HepG2 (cell line): ENCODE data around the gene CPNE1. TPM values are rescaled to one million over a fixed set of nuclear protein-coding genes. Genes with fewer than 3 reads are reported as not detected.
A peak's percentile ranks its signal among the peaks of the same experiment; 100 is the strongest.

Source experiments
- ATAC-seq: fragments of 200-7000 bp; cut with Tn5 transposase; 3 replicates; pipeline ENCODE4 v1.9.1; 2020; ENCODE audit warnings: mild to moderate bottlenecking, moderate library complexity
- BruUV-seq: library from RNA; stranded (reverse); fragments of 400-500 nt; replicated peaks from 2 replicates; lab custom pipeline; 2021; lab: Mats Ljungman, UMichigan
- CTCF ChIA-PET: fragments of 300-600 bp; formaldehyde crosslinking; extraction: SDS; loops from one replicate; lab custom pipeline; 2021; ENCODE audit warnings: low total read pairs, inconsistent platforms, low intra/inter-chr PET ratio; lab: Yijun Ruan, JAX
- POLR2A ChIA-PET: fragments of 350-600 bp; sonication (Branson Sonifier 250); formaldehyde crosslinking; loops from one replicate; lab custom pipeline; 2020; ENCODE audit warnings: antibody characterized with exemption, inconsistent platforms; lab: Yijun Ruan, JAX
- DNase-seq: peaks from one replicate; pipeline ENCODE4 v3.0.0-alpha.2; 2015; ENCODE audit warnings: low spot score
- FAIRE-seq: peaks from 3 replicates; lab custom pipeline; 2011; peaks lifted over from hg19 to GRCh38; lab: Jason Lieb, UNC
- H2AFZ ChIP-seq: one replicate; pipeline ENCODE4 v1.6.1; 2011; ENCODE audit warnings: low read length, inconsistent platforms
- H3K27ac ChIP-seq: fragments of 300-600 bp; 3 replicates; pipeline ENCODE4 v1.8.0; 2011; ENCODE audit warnings: mixed run types, mild to moderate bottlenecking, mixed read lengths, low read length, inconsistent platforms; ENCODE audit not compliant: insufficient read depth; ENCODE audit errors: extremely low read length
- H3K27me3 ChIP-seq, 2 experiments: fragments of 200-600 bp in 1 of 2; 2 replicates in 1 of 2; 3 replicates in 1 of 2; pipeline versions ENCODE4 v1.6.0 to v1.8.0; 2011; ENCODE audit warnings: low read length in 2 of 2, mild to moderate bottlenecking in 2 of 2, moderate library complexity in 2 of 2, inconsistent platforms in 1 of 2; ENCODE audit not compliant: insufficient read depth in 2 of 2, control insufficient read depth in 1 of 2
- H3K36me3 ChIP-seq, 2 experiments: fragments of 200-600 bp in 1 of 2; replicated peaks in 1 of 2; 2 replicates in 1 of 2; 3 replicates in 1 of 2; pipeline versions ENCODE4 v1.5.1 to v1.8.0; 2011; ENCODE audit warnings: low read length in 2 of 2, inconsistent platforms in 1 of 2; ENCODE audit not compliant: insufficient read depth in 2 of 2, control insufficient read depth in 1 of 2
- H3K4me1 ChIP-seq: 2 replicates; pipeline ENCODE4 v1.5.1; 2012; ENCODE audit warnings: low read length, inconsistent platforms; ENCODE audit not compliant: insufficient read depth
- H3K4me2 ChIP-seq: 2 replicates; pipeline ENCODE4 v1.6.0; 2011; ENCODE audit warnings: low read depth, low read length, inconsistent platforms
- H3K4me3 ChIP-seq, 3 experiments: fragments of 200-600 bp in 1 of 3; sonication (generic), shearing (Covaris generic) in 1 of 3; replicated peaks in 1 of 3; 2 replicates each; pipeline ENCODE4 v1.5.1; 2011 to 2016; ENCODE audit warnings: low read length in 3 of 3, inconsistent platforms in 2 of 3, low read depth in 2 of 3, mild to moderate bottlenecking in 2 of 3, control low read depth in 1 of 3, mixed read lengths in 1 of 3; ENCODE audit not compliant: insufficient read depth in 1 of 3
- H3K79me2 ChIP-seq: one replicate; pipeline ENCODE4 v1.6.1; 2011; ENCODE audit warnings: low read length, inconsistent platforms; ENCODE audit not compliant: insufficient read depth
- H3K9ac ChIP-seq: 2 replicates; pipeline ENCODE4 v1.6.0; 2011; ENCODE audit warnings: mild to moderate bottlenecking, low read depth, low read length, inconsistent platforms; ENCODE audit not compliant: insufficient read depth
- H3K9me3 ChIP-seq: 2 replicates; pipeline ENCODE4 v1.5.1; 2012; ENCODE audit warnings: mild to moderate bottlenecking, low read length
- H4K20me1 ChIP-seq: 2 replicates; pipeline ENCODE4 v1.6.0; 2011; ENCODE audit warnings: inconsistent platforms, mild to moderate bottlenecking, low read length, moderate library complexity; ENCODE audit not compliant: insufficient read depth
- CHCHD3 ChIP-seq: sonication (generic); formaldehyde crosslinking; IDR thresholded peaks from 2 replicates; pipeline ENCODE4 v1.8.0; 2022; ENCODE audit warnings: mild to moderate bottlenecking, missing genetic modification reagents, moderate library complexity
- FOXP1 ChIP-seq, 2 experiments: fragments of 450-650 bp in 1 of 2; IDR thresholded peaks; 2 replicates each; pipeline ENCODE4 v1.6.1; 2017 to 2018; ENCODE audit warnings: antibody characterized with exemption in 1 of 2
- GATA4 ChIP-seq: sonication (generic); IDR thresholded peaks from 2 replicates; pipeline ENCODE4 v1.6.1; 2016; ENCODE audit warnings: antibody characterized with exemption, low read depth, borderline replicate concordance
- GZF1 ChIP-seq: sonication (generic); formaldehyde crosslinking; IDR thresholded peaks from 2 replicates; pipeline ENCODE4 v1.5.1; 2020; ENCODE audit warnings: mild to moderate bottlenecking, missing genetic modification reagents
- IRF2 ChIP-seq: IDR thresholded peaks from 2 replicates; pipeline ENCODE4 v1.6.1; 2018; ENCODE audit warnings: missing genetic modification reagents, missing compliant biosample characterization
- KMT2B ChIP-seq: IDR thresholded peaks from 2 replicates; pipeline ENCODE4 v1.6.1; 2016; ENCODE audit warnings: missing genetic modification reagents, missing compliant biosample characterization
- MAF1 ChIP-seq: sonication (generic); formaldehyde crosslinking; IDR thresholded peaks from 2 replicates; pipeline ENCODE4 v1.5.0; 2020; ENCODE audit warnings: missing genetic modification reagents, borderline replicate concordance
- MAZ ChIP-seq, 2 experiments: sonication (generic) in 1 of 2; formaldehyde crosslinking in 1 of 2; IDR thresholded peaks; 2 replicates each; pipeline versions ENCODE4 v1.5.0 to v1.6.1; 2012 to 2020; ENCODE audit warnings: low read depth in 2 of 2, mild to moderate bottlenecking in 2 of 2, borderline replicate concordance in 1 of 2, improper control_type of control experiment in 1 of 2, low read length in 1 of 2, missing genetic modification reagents in 1 of 2, moderate library complexity in 1 of 2
- MED1 ChIP-seq: sonication (generic); formaldehyde crosslinking; IDR thresholded peaks from 2 replicates; pipeline ENCODE4 v1.4.0; 2020; ENCODE audit warnings: missing genetic modification reagents
- MEF2D ChIP-seq: sonication (generic); formaldehyde crosslinking; IDR thresholded peaks from 2 replicates; pipeline ENCODE4 v1.5.1; 2020; ENCODE audit warnings: mild to moderate bottlenecking, missing genetic modification reagents
- PAF1 ChIP-seq: IDR thresholded peaks from 2 replicates; pipeline ENCODE4 v1.6.1; 2016; ENCODE audit warnings: missing genetic modification reagents, missing compliant biosample characterization
- RXRB ChIP-seq: IDR thresholded peaks from 2 replicates; pipeline ENCODE4 v1.6.1; 2016; ENCODE audit warnings: borderline replicate concordance, missing genetic modification reagents, missing compliant biosample characterization
- U2AF2 ChIP-seq: fragments of 200-400 bp; formaldehyde crosslinking; IDR thresholded peaks from 2 replicates; pipeline ENCODE4 v1.6.1; 2017; ENCODE audit warnings: low read depth, mild to moderate bottlenecking, low read length
- ZNF382 ChIP-seq: sonication (generic); formaldehyde crosslinking; IDR thresholded peaks from 2 replicates; pipeline ENCODE4 v1.5.0; 2020; ENCODE audit warnings: missing genetic modification reagents, mild to moderate bottlenecking, borderline replicate concordance
- ZNF432 ChIP-seq: sonication (generic); formaldehyde crosslinking; IDR thresholded peaks from 2 replicates; pipeline ENCODE4 v1.5.0; 2020; ENCODE audit warnings: missing genetic modification reagents, mild to moderate bottlenecking, borderline replicate concordance
- ZNF572 ChIP-seq: sonication (generic); formaldehyde crosslinking; IDR thresholded peaks from 2 replicates; pipeline ENCODE4 v1.5.1; 2020; ENCODE audit warnings: mild to moderate bottlenecking, missing genetic modification reagents
- ZNF589 ChIP-seq: sonication (generic); formaldehyde crosslinking; conservative IDR thresholded peaks from 2 replicates; pipeline ENCODE4 v1.8.0; 2022; ENCODE audit warnings: mild to moderate bottlenecking, moderate library complexity, missing genetic modification reagents
- ZNF83 ChIP-seq: sonication (generic); formaldehyde crosslinking; IDR thresholded peaks from 2 replicates; pipeline ENCODE4 v1.4.0; 2020; ENCODE audit warnings: missing genetic modification reagents, mild to moderate bottlenecking, borderline replicate concordance
- WGBS: methylation state at CpG from one replicate; pipeline ENCODE4 v1.1.6; 2017; ENCODE audit warnings: low lambda C conversion rate; 5-methylcytosine and 5-hydroxymethylcytosine counted together
- in situ Hi-C: cut with HindIII; loops from 2 replicates; pipeline ENCODE4 v1.10.0; 2017; ENCODE audit warnings: low pct_unique_long_range_greater_than_20kb; ENCODE audit not compliant: extremely low pct_ligation_motif_present
- intact Hi-C: fragments of 100-400 bp; cut with micrococcal nuclease; formaldehyde crosslinking; loops from one replicate; pipeline ENCODE4 v1.10.0; 2022; ENCODE audit not compliant: unreplicated experiment
- polyA plus RNA-seq, 8 experiments: library from polyadenylated mRNA; depleted of rRNA in 3 of 8; stranded (reverse) in 7 of 8; unstranded in 1 of 8; fragments of >200 nt; fragmentation: Illumina TruSeq in 4 of 8; extraction: Trizol in 4 of 8; gene quantifications; 2 replicates each; pipeline versions ENCODE4 v1.2.1 to v1.2.3, GENCODE V29; 2011 to 2016; ENCODE audit warnings: low read depth in 4 of 8, missing spikeins in 1 of 8, mixed read lengths in 1 of 8; ENCODE audit not compliant: insufficient read depth in 1 of 8
- total RNA-seq, 5 experiments: library from RNA; depleted of rRNA; stranded (reverse); fragments of >200 nt; fragmentation: Illumina TruSeq; extraction: Trizol; gene quantifications; 2 replicates each; pipeline ENCODE4 v1.2.3, GENCODE V29; 2016; ENCODE audit warnings: low read depth in 1 of 5
- TF ChIP-seq, protein P1 (sequence below): IDR thresholded peaks from 2 replicates; pipeline ENCODE4 v1.6.1; 2016; ENCODE audit warnings: missing compliant biosample characterization, missing genetic modification reagents, borderline replicate concordance

CPNE1 gene
- total and polyA plus RNA-seq, 2 of the 13 experiments (the other 11 are each of a cell fraction or from before 2014, with no cell fraction given): 408 to 431 TPM

DNA sequence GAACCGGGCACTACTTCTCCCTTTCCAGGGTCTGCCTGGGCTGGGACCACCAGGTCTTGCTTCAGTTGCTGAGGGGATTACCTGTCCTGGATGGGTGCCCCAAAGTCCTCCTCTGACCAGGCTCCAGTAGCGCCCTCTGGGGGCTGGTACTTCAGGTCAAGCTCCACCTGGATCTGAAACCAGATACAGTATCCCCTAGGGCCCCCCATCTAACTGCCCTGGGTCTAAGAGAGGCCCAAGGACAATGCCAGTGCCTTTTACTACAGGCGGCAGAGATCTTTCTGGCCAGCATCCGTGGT is 60.3 kb downstream of the CPNE1 start (continued):
- TF ChIP-seq MAZ (IDR thresholded peaks at IDR 0.05; ENCODE audit: borderline replicate concordance, low read depth, low read length) (no peak), MAZ (CRISPR knock-in tag; IDR thresholded peaks at IDR 0.05; ENCODE audit: low read depth) (no peak), ZNF432 (CRISPR knock-in tag) (no peak), GZF1 (CRISPR knock-in tag) (no peak), MED1 (no peak), ZNF382 (no peak), PAF1 (CRISPR knock-in tag) (no peak)
- TF ChIP-seq, protein P1, sequence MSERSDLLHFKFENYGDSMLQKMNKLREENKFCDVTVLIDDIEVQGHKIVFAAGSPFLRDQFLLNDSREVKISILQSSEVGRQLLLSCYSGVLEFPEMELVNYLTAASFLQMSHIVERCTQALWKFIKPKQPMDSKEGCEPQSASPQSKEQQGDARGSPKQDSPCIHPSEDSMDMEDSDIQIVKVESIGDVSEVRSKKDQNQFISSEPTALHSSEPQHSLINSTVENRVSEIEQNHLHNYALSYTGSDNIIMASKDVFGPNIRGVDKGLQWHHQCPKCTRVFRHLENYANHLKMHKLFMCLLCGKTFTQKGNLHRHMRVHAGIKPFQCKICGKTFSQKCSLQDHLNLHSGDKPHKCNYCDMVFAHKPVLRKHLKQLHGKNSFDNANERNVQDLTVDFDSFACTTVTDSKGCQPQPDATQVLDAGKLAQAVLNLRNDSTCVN (CRISPR knock-in tag): no peak

- WGBS: 41% methylated on average over 11 of the region's 11 CpGs
- BruUV-seq: no TSS peak
- Histone ChIP-seq H3K27me3 (peaks cover 3 to 23% of the 10 kb centered on the region in 2 experiments; a peak in 4 of 5 replicates), H3K9ac (no peak overlapping the region), H3K27ac (no peak overlapping the region), H3K36me3 (no peaks in the 10 kb centered on the region), H4K20me1 (no peaks in the 10 kb centered on the region), H3K4me3 (no peak overlapping the region), H3K4me2 (0 out of 2 replicates have a peak overlapping the region, but pooled peaks have one; percentile 18), H3K4me1 (peaks cover 25% of the 10 kb centered on the region), H3K79me2 (no peaks in the 10 kb centered on the region), H3K9me3 (no peaks in the 10 kb centered on the region), H2AFZ (no peak overlapping the region)
- in situ Hi-C loops (loop anchor here (5.0 kb wide), 1 partner anchor 142 kb away; no protein-coding TSS in a partner anchor), intact Hi-C loops (loop anchor here (1.0 kb wide), 1 partner anchor 36 kb away; no protein-coding TSS in a partner anchor)
- ATAC-seq: peak; percentile 1; the same call in 2 of the 3 replicates
- no peak for FAIRE-seq
- no peak for DNase-seq
- CTCF ChIA-PET: interaction anchor here (1.0 to 1.5 kb wide), 3 partner anchors 12 to 140 kb away, joined by 3 to 8 read pairs (median 3); no protein-coding TSS in a partner anchor
- POLR2A ChIA-PET: interaction anchor here (0.6 to 3.7 kb wide), 3 partner anchors 13 to 138 kb away, joined by 4 to 17 read pairs (median 5); partner anchors contain the start of genes RBM39 and SPAG4
- TF ChIP-seq ZNF589 (CRISPR knock-in tag) (no peak), CHCHD3 (no peak), U2AF2 (no peak), MAF1 (no peak), IRF2 (CRISPR knock-in tag) (no peak), GATA4 (no peak), FOXP1 (IDR thresholded peaks at IDR 0.05) (no peak), FOXP1 (CRISPR knock-in tag; IDR thresholded peaks at IDR 0.05) (no peak), ZNF572 (CRISPR knock-in tag) (peak; percentile 38; the same call in 1 of the 2 replicates), ZNF83 (CRISPR knock-in tag) (0 out of 2 replicates have a peak, but pooled peaks have one; percentile 23), MEF2D (0 out of 2 replicates have a peak, but pooled peaks have one; percentile 39), RXRB (no peak), KMT2B (no peak)
Observed at GRCh38 chr20:35603695-35604448, 60.8 kb downstream of the CPNE1 start.
